Activated T-helper 2 cell treated with anti-CD3 and anti-CD28 coated beads, Interferon-gamma antibody, Interleukin-2, Interleukin-4, amounts not matched to agents 10 μg/mL and 5 μg/mL and 100 μg/mL, durations not matched to agents 14 hours and 24 hours and 36 hours (primary cell): Measurements from ENCODE around the gene TCOF1. TPM values are rescaled to one million over a fixed set of nuclear protein-coding genes. Genes with fewer than 3 reads are reported as not detected.

Experiments used
- DNase-seq: peaks from one replicate; pipeline ENCODE4 v3.0.0; 2021; ENCODE audit warnings: low spot score
- H3K27ac Mint-ChIP-seq: one replicate; pipeline ENCODE4 v1.8.0; 2021; ENCODE audit warnings: mixed read lengths
- H3K27me3 Mint-ChIP-seq: one replicate; pipeline ENCODE4 v1.8.0; 2021; ENCODE audit warnings: low read depth, mixed read lengths
- H3K36me3 Mint-ChIP-seq: one replicate; pipeline ENCODE4 v1.8.0; 2021; ENCODE audit warnings: low read depth, mixed read lengths
- H3K4me1 Mint-ChIP-seq: one replicate; pipeline ENCODE4 v1.8.0; 2021; ENCODE audit warnings: low read depth, mixed read lengths
- H3K4me3 Mint-ChIP-seq: one replicate; pipeline ENCODE4 v1.8.0; 2021; ENCODE audit warnings: low read depth, mild to moderate bottlenecking, moderate library complexity, mixed read lengths
- H3K9me3 Mint-ChIP-seq: one replicate; pipeline ENCODE4 v1.8.0; 2021; ENCODE audit warnings: mixed read lengths
- intact Hi-C: fragments of 100-400 bp; cut with micrococcal nuclease; formaldehyde crosslinking; loops from one replicate; pipeline ENCODE4 v1.15.1; 2023
- total RNA-seq: library from RNA; stranded (reverse); gene quantifications from 2 replicates; pipeline ENCODE4 v1.2.3, GENCODE V29; 2022

The TCOF1 gene
- total RNA-seq, result 95.8 and 98.2 TPM in 2 replicates

GRCh38 chr5:150357326-150358260 is at the start of gene TCOF1:
TSS of gene TCOF1 (plus strand) at chr5:150357697. CDS start at chr5:150357747, 50 bp downstream.
- Mint-ChIP-seq H3K36me3 (peaks cover 31% of the 10 kb centered on the region), H3K4me3 (peak within 1 kb of the TSS; percentile 87), H3K27me3 (peaks cover 4% of the 10 kb centered on the region), H3K9me3 (no peaks in the 10 kb centered on the region), H3K4me1 (peaks cover 32% of the 10 kb centered on the region), H3K27ac (peak within 1 kb of the TSS; percentile 85)
- intact Hi-C loops, result loop anchor here (1.0 to 10.0 kb wide), 5 partner anchors 55 to 1417 kb away; partner anchors contain the start of genes CD74, G3BP1, HMGXB3 and RPS14
- peak; percentile 96 for DNase-seq

GRCh38 chr5:150309101-150309885 is 48.2 kb upstream of the TCOF1 start:
- no peaks in the 10 kb centered on the region for H3K36me3 Mint-ChIP-seq
- no peak for DNase-seq
- H3K4me3 Mint-ChIP-seq, result no peak overlapping the region
- H3K4me1 Mint-ChIP-seq, result no peaks in the 10 kb centered on the region
- H3K9me3 Mint-ChIP-seq, result no peaks in the 10 kb centered on the region
- no peak overlapping the region for H3K27ac Mint-ChIP-seq
- intact Hi-C loops, result no loop called here
- H3K27me3 Mint-ChIP-seq, result peaks cover 20% of the 10 kb centered on the region

GRCh38 chr5:150309886-150310239 is 47.6 kb upstream of the TCOF1 start:
- no peak overlapping the region for H3K27ac Mint-ChIP-seq
- intact Hi-C loops, result no loop called here
- H3K4me1 Mint-ChIP-seq, result no peaks in the 10 kb centered on the region
- no peaks in the 10 kb centered on the region for H3K36me3 Mint-ChIP-seq
- peaks cover 19% of the 10 kb centered on the region for H3K27me3 Mint-ChIP-seq
- H3K4me3 Mint-ChIP-seq, result no peak overlapping the region
- no peaks in the 10 kb centered on the region for H3K9me3 Mint-ChIP-seq
- DNase-seq, result no peak

- intact Hi-C loops, result no loop called here
- DNase-seq, result no peak
- Mint-ChIP-seq H3K27ac (no peak overlapping the region), H3K27me3 (peaks cover 15% of the 10 kb centered on the region), H3K4me3 (no peak overlapping the region), H3K4me1 (no peaks in the 10 kb centered on the region), H3K9me3 (no peaks in the 10 kb centered on the region), H3K36me3 (no peaks in the 10 kb centered on the region)
Measured at GRCh38 chr5:150310246-150310645, 47.3 kb upstream of the TCOF1 start.

DNA sequence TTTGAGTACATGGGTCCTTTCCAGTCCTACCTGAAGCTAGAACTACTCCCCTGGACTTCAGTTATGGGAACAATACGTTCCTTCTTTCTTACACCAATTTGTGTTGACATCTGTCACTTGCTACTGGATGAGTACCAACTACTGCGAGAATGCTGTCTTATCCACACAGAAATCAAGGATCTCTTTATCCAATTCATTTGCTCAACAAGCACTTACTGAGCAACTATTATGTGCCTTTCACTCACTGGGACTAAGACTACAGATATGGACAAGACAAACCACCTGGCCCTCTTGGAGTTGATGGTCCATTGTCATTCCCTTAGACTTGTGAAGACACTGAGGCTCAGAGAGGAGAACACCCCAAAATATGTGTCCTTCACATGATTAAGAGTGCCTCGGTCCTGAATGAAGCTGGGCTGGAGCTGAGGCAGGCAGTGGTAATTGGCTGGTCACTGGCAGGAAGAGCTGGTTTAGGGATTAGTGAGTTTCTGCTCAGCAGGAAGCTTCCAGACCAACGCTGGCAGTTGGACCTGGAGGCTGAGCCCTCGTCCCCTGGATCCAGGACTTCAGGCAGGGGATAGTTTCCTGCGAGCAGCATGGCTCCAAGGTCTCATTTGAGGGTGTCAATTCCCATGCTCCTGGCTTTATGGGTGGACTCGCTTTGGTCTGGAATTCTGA is 46.3 kb upstream of the TCOF1 start:
- intact Hi-C loops, result no loop called here
- H3K4me3 Mint-ChIP-seq, result no peak overlapping the region
- peaks cover 8% of the 10 kb centered on the region for H3K27me3 Mint-ChIP-seq
- no peaks in the 10 kb centered on the region for H3K9me3 Mint-ChIP-seq
- H3K36me3 Mint-ChIP-seq, result no peaks in the 10 kb centered on the region
- no peaks in the 10 kb centered on the region for H3K4me1 Mint-ChIP-seq
- DNase-seq, result no peak
- no peak overlapping the region for H3K27ac Mint-ChIP-seq

DNA sequence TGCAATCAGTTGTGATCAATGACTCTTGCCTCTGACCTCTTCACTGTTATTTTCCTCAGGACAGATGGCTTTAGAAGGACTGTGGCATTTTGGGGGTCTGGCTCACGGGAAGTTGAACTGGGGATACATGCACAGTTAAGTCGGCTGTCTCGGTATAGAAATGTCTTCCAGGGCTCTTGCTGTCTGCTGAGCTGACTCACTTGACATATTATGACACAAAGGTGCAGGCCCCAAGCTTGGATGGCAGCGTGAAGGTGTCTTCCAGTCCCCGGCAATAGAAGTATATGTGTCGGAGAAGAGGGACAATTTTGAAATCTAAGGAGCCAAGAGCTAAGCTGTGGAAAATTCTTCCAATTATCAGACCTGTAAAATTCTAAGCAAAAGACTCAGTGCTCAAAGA is 45.0 kb upstream of the TCOF1 start:
- no peak overlapping the region for H3K4me3 Mint-ChIP-seq
- no peaks in the 10 kb centered on the region for H3K36me3 Mint-ChIP-seq
- no peaks in the 10 kb centered on the region for H3K4me1 Mint-ChIP-seq
- no peaks in the 10 kb centered on the region for H3K9me3 Mint-ChIP-seq
- intact Hi-C loops, result no loop called here
- no peak for DNase-seq
- peaks cover 7% of the 10 kb centered on the region for H3K27me3 Mint-ChIP-seq
- H3K27ac Mint-ChIP-seq, result no peak overlapping the region

GRCh38 chr5:150313501-150313900 is 44.0 kb upstream of the TCOF1 start:
- intact Hi-C loops, result no loop called here
- DNase-seq, result no peak
- no peaks in the 10 kb centered on the region for H3K36me3 Mint-ChIP-seq
- H3K27ac Mint-ChIP-seq, result no peak overlapping the region
- no peaks in the 10 kb centered on the region for H3K4me1 Mint-ChIP-seq
- H3K9me3 Mint-ChIP-seq, result no peaks in the 10 kb centered on the region
- H3K4me3 Mint-ChIP-seq, result no peak overlapping the region
- peaks cover 4% of the 10 kb centered on the region for H3K27me3 Mint-ChIP-seq

- no peak for DNase-seq
- Mint-ChIP-seq H3K4me1 (no peaks in the 10 kb centered on the region), H3K36me3 (no peaks in the 10 kb centered on the region), H3K27me3 (peaks cover 4% of the 10 kb centered on the region), H3K9me3 (no peaks in the 10 kb centered on the region), H3K4me3 (no peak overlapping the region), H3K27ac (no peak overlapping the region)
- intact Hi-C loops, result no loop called here
Measured at GRCh38 chr5:150313921-150314716, 43.4 kb upstream of the TCOF1 start.

DNA sequence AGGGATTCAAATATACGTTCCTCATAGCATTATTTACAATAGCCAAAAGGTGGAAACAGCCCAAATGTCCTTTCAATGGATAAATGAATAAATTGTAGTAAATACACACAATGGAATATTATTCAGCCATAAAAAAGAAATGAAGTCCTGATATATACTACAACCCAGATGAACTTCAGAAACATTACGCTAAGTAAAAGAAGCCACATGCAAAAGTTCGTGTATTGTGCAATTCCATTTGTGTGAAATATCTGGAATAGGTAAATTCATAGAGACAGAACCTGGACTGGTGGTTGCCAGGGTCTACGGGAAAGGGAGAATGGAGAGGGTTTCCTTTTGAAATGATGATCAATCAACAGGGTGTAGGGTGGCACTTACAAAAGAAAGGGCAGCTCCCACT is 42.3 kb upstream of the TCOF1 start:
- Mint-ChIP-seq H3K4me3 (no peak overlapping the region), H3K27me3 (peaks cover 4% of the 10 kb centered on the region), H3K36me3 (no peaks in the 10 kb centered on the region), H3K9me3 (no peaks in the 10 kb centered on the region), H3K27ac (no peak overlapping the region), H3K4me1 (no peaks in the 10 kb centered on the region)
- intact Hi-C loops, result no loop called here
- no peak for DNase-seq

DNA sequence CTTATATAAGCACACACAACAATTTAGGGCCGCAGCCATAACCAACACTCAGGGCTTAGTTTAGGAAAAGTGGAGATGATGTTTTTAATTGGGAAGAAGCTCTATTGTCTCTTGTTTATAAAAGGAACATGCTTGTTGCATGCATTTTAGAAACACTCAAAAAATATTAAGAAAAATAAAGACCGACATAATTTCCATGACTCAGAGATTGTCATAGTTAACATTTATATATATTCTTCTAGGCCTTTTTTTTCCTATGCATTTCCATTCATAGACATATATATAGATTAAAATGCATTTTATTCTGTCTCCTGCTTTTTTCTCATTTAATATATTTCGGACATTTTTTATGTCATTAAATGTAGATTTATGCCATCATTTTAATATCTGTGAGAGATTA is 41.2 kb upstream of the TCOF1 start:
- intact Hi-C loops, result no loop called here
- H3K9me3 Mint-ChIP-seq, result no peaks in the 10 kb centered on the region
- H3K4me1 Mint-ChIP-seq, result no peaks in the 10 kb centered on the region
- no peaks in the 10 kb centered on the region for H3K36me3 Mint-ChIP-seq
- no peak overlapping the region for H3K4me3 Mint-ChIP-seq
- no peak for DNase-seq
- H3K27ac Mint-ChIP-seq, result no peak overlapping the region
- H3K27me3 Mint-ChIP-seq, result no peaks in the 10 kb centered on the region

GRCh38 chr5:150317048-150318003 is 40.2 kb upstream of the TCOF1 start:
- no peak for DNase-seq
- H3K4me1 Mint-ChIP-seq, result peaks cover 7% of the 10 kb centered on the region
- H3K27me3 Mint-ChIP-seq, result no peaks in the 10 kb centered on the region
- H3K27ac Mint-ChIP-seq, result no peak overlapping the region
- no peak overlapping the region for H3K4me3 Mint-ChIP-seq
- H3K9me3 Mint-ChIP-seq, result no peaks in the 10 kb centered on the region
- H3K36me3 Mint-ChIP-seq, result no peaks in the 10 kb centered on the region
- intact Hi-C loops, result no loop called here
